KMS-11 (cell line): ENCODE results near the gene KIT.

Experiments used
- H2AFZ ChIP-seq: fragments of 200-600 bp; sonication (generic); 2 replicates; pipeline ENCODE4 v1.6.1; 2016; ENCODE audit warnings: antibody characterized with exemption, mixed run types, low read depth
- H3K27ac ChIP-seq: fragments of 200-600 bp; sonication (generic); 2 replicates; pipeline ENCODE4 v1.6.1; 2016; ENCODE audit warnings: mild to moderate bottlenecking, mixed run types
- H3K27me3 ChIP-seq: fragments of 200-600 bp; sonication (generic); 2 replicates; pipeline ENCODE4 v1.6.1; 2017; ENCODE audit warnings: mild to moderate bottlenecking, low read depth, mixed run types, moderate library complexity; ENCODE audit not compliant: insufficient read depth
- H3K36me3 ChIP-seq: fragments of 200-600 bp; sonication (generic); 2 replicates; pipeline ENCODE4 v1.6.1; 2017; ENCODE audit warnings: mild to moderate bottlenecking, mixed run types; ENCODE audit not compliant: insufficient read depth
- H3K4me1 ChIP-seq: fragments of 200-600 bp; sonication (generic); 2 replicates; pipeline ENCODE4 v1.6.1; 2016; ENCODE audit warnings: mild to moderate bottlenecking, low read depth, mixed run types; ENCODE audit not compliant: poor library complexity, severe bottlenecking
- H3K4me2 ChIP-seq: fragments of 200-600 bp; sonication (generic); 2 replicates; pipeline ENCODE4 v1.7.0; 2016; ENCODE audit warnings: mild to moderate bottlenecking, mixed run types
- H3K4me3 ChIP-seq: fragments of 200-600 bp; sonication (generic); IDR thresholded peaks from 2 replicates; pipeline ENCODE4 v1.6.1; 2017; ENCODE audit warnings: low read depth, low read length, mixed read lengths; ENCODE audit not compliant: insufficient read depth
- H3K79me2 ChIP-seq: fragments of 200-600 bp; sonication (generic); 2 replicates; pipeline ENCODE4 v1.6.1; 2016; ENCODE audit warnings: low read depth, mixed run types; ENCODE audit not compliant: insufficient read depth
- H3K9ac ChIP-seq: fragments of 200-600 bp; sonication (generic); 2 replicates; pipeline ENCODE4 v1.6.1; 2016; ENCODE audit warnings: mild to moderate bottlenecking, mixed run types
- H4K20me1 ChIP-seq: fragments of 200-600 bp; sonication (generic); 2 replicates; pipeline ENCODE4 v1.6.1; 2016; ENCODE audit warnings: mild to moderate bottlenecking, mixed run types; ENCODE audit not compliant: insufficient read depth
- CTCF ChIP-seq: fragments of 200-600 bp; sonication (generic); conservative IDR thresholded peaks from 2 replicates; pipeline ENCODE4 v1.6.1; 2017; ENCODE audit warnings: low read depth, mild to moderate bottlenecking, antibody characterized with exemption, low read length, moderate library complexity, mixed read lengths

Gene KIT

GRCh38 chr4:54695337-54695736, 37.6 kb downstream of the KIT start:
- no peaks in the 10 kb centered on the region for H4K20me1 ChIP-seq
- no peaks in the 10 kb centered on the region for H3K79me2 ChIP-seq
- H3K27me3 ChIP-seq = no peaks in the 10 kb centered on the region
- H3K4me3 ChIP-seq = no peak overlapping the region
- H3K4me1 ChIP-seq = no peaks in the 10 kb centered on the region
- no peak for TF ChIP-seq CTCF
- H3K27ac ChIP-seq = no peak overlapping the region
- H3K4me2 ChIP-seq = no peak overlapping the region
- no peak overlapping the region for H3K9ac ChIP-seq
- no peaks in the 10 kb centered on the region for H3K36me3 ChIP-seq
- H2AFZ ChIP-seq = no peak overlapping the region

- no peaks in the 10 kb centered on the region for H3K4me1 ChIP-seq
- no peaks in the 10 kb centered on the region for H3K36me3 ChIP-seq
- no peaks in the 10 kb centered on the region for H3K27me3 ChIP-seq
- no peak overlapping the region for H3K27ac ChIP-seq
- H3K79me2 ChIP-seq = no peaks in the 10 kb centered on the region
- H3K4me2 ChIP-seq = no peak overlapping the region
- no peak for TF ChIP-seq CTCF
- H3K4me3 ChIP-seq = no peak overlapping the region
- no peak overlapping the region for H3K9ac ChIP-seq
- no peak overlapping the region for H2AFZ ChIP-seq
- H4K20me1 ChIP-seq = no peaks in the 10 kb centered on the region
Measured at GRCh38 chr4:54695788-54696187, 38.0 kb downstream of the KIT start.

GRCh38 chr4:54696649-54697048, 38.9 kb downstream of the KIT start:
- Histone ChIP-seq H3K27ac (no peak overlapping the region), H3K79me2 (no peaks in the 10 kb centered on the region), H3K27me3 (no peaks in the 10 kb centered on the region), H3K4me3 (no peak overlapping the region), H3K9ac (no peak overlapping the region), H3K36me3 (no peaks in the 10 kb centered on the region), H2AFZ (no peak overlapping the region), H4K20me1 (no peaks in the 10 kb centered on the region), H3K4me1 (no peaks in the 10 kb centered on the region), H3K4me2 (no peak overlapping the region)
- no peak for TF ChIP-seq CTCF

- no peaks in the 10 kb centered on the region for H3K36me3 ChIP-seq
- H3K27ac ChIP-seq = no peak overlapping the region
- no peak for TF ChIP-seq CTCF
Measured at GRCh38 chr4:54700986-54701385, 43.2 kb downstream of the KIT start.

More at GRCh38 chr4:54700986-54701385, 43.2 kb downstream of the KIT start:
- Histone ChIP-seq H3K27me3 (no peaks in the 10 kb centered on the region), H3K4me2 (no peak overlapping the region), H3K79me2 (no peaks in the 10 kb centered on the region), H2AFZ (no peak overlapping the region), H3K4me1 (no peaks in the 10 kb centered on the region), H3K9ac (no peak overlapping the region), H3K4me3 (no peak overlapping the region), H4K20me1 (no peaks in the 10 kb centered on the region)
